Stimulated activated CD4-positive, alpha-beta T cell treated with anti-CD3 and anti-CD28 coated beads, Interleukin-1b, Interleukin-23, amount 100 ng/mL, for 1 hour (primary cell): ENCODE data around the gene COG5.
"Not testable (repeated sequence)": the region's sequence is repeated elsewhere in the genome, so short reads cannot be mapped to it uniquely, and the experiment has no call there.

Experiments used
- DNase-seq, 2 donors: peaks; one replicate each; pipeline ENCODE4 v3.0.0-alpha.2; 2020; ENCODE audit warnings: low read depth in 2 of 2

Gene COG5

GRCh38 chr7:107160389-107160788, 403.3 kb downstream of the COG5 start:
- DNase-seq, result no peak

DNA sequence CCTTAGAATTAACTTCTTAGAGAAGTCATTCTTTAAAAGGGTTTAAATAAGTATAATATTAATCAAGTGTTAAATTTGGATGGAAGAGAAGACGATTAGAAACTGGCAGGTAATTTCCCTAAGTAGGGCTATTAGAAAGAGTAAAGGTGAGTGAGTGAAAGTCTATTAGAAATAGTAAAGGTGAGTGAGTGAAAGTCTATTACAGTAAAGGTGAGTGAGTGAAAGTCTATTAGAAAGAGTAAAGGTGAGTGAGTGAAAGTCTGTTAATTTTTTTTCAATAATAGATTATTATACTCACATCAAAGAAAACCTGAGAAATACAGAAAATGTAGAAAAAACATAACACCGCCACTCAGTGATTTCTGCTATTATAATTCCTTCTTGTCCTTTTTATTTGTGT, 405.7 kb downstream of the COG5 start:
- DNase-seq, result no peak

- no peak for DNase-seq
Observed at GRCh38 chr7:107157091-107157490, 406.6 kb downstream of the COG5 start.

- not testable (repeated sequence) for DNase-seq
Observed at GRCh38 chr7:107155726-107156125, 408.0 kb downstream of the COG5 start.

DNA sequence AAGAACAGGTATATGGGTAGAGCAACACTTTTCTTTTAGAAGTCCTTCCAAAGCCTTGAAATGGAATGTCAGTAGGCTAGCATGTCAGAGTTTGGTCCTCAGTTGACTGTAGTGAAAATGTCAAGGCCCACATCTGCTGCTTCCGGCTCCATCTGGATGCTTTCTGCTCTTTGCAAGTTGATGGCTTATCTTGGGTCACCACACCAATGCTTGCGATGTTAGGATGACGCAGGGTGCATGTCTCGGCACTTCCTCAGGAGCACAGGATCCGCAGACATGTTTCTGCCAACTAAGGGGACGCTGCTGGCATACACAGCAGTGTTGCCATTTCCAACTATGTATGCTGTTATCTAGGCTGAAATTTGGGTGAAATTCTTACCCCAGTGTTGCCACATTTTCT, 408.9 kb downstream of the COG5 start:
- DNase-seq, result no peak

DNA sequence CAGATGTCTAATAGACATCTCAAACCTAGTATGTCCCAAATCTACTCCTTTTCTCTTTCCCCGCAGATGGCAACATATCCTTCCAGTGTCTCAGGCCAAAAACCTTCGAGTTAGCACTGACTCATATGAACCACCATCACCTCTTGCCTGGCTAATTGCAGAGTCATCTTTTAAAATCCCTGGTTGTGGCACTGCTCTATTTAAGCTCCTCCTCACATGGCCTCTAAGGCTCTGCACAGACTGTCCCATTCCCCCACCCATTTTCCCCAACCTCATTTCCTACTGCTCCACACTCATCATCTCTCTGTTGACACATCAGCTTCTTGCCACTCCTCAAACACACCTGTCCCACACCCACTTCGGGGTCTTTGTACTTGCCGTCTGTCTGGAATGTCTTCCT, 411.7 kb downstream of the COG5 start:
- DNase-seq, result no peak
